ENCODE measurements around the gene CAB39. TPM values are rescaled to one million over a fixed set of nuclear protein-coding genes. Genes with fewer than 3 reads are reported as not detected.
A peak's percentile ranks its signal among the peaks of the same experiment; 100 is the strongest.
"Not testable (repeated sequence)": the region's sequence is repeated elsewhere in the genome, so short reads cannot be mapped to it uniquely, and the experiment has no call there.

CAB39 gene
- total RNA-seq, 2 experiments from 2014 or later = 175 to 178 TPM

GRCh38 chr2:230698753-230699152 lies 13.9 kb upstream of the CAB39 start:
- not testable (repeated sequence) for ATAC-seq; H3K4me3 Mint-ChIP-seq; DNase-seq; H3K9me3 Mint-ChIP-seq (ENCODE audit: insufficient read depth); H3K27me3 Mint-ChIP-seq (ENCODE audit: low read depth); H3K27ac Mint-ChIP-seq
- CTCF ChIA-PET = interaction anchor here (0.9 kb wide), 1 partner anchor 13 kb away, joined by 3 read pairs; no protein-coding TSS in a partner anchor
- Mint-ChIP-seq H3K4me1 (ENCODE audit: low read depth) (peaks cover 20% of the 10 kb centered on the region), H3K36me3 (ENCODE audit: low read depth) (peaks cover 13% of the 10 kb centered on the region)
- POLR2A ChIA-PET = interaction anchor here (0.7 kb wide), 1 partner anchor 38 kb away, joined by 3 read pairs; no protein-coding TSS in a partner anchor

GRCh38 chr2:230700447-230700846 lies 12.2 kb upstream of the CAB39 start:
- no peak for DNase-seq
- POLR2A ChIA-PET = no interaction called here
- Mint-ChIP-seq H3K27me3 (ENCODE audit: low read depth) (no peaks in the 10 kb centered on the region), H3K4me1 (ENCODE audit: low read depth) (peaks cover 11% of the 10 kb centered on the region), H3K27ac (no peak overlapping the region), H3K4me3 (no peak overlapping the region), H3K9me3 (ENCODE audit: insufficient read depth) (peaks cover 6% of the 10 kb centered on the region), H3K36me3 (ENCODE audit: low read depth) (peaks cover 11% of the 10 kb centered on the region)
- CTCF ChIA-PET = interaction anchor here (1.3 kb wide), 1 partner anchor 13 kb away, joined by 5 read pairs; no protein-coding TSS in a partner anchor
- no peak for ATAC-seq

- ATAC-seq = no peak
- peaks cover 16% of the 10 kb centered on the region for H3K4me1 Mint-ChIP-seq (ENCODE audit: low read depth)
- H3K9me3 Mint-ChIP-seq (ENCODE audit: insufficient read depth) = peaks cover 6% of the 10 kb centered on the region
- DNase-seq = no peak
- H3K27ac Mint-ChIP-seq = no peak overlapping the region
- ChIA-PET POLR2A (no interaction called here), CTCF (interaction anchor here (1.3 kb wide), 2 partner anchors 11 to 13 kb away, joined by 3 to 5 read pairs; no protein-coding TSS in a partner anchor)
- H3K36me3 Mint-ChIP-seq (ENCODE audit: low read depth) = peaks cover 15% of the 10 kb centered on the region
- H3K4me3 Mint-ChIP-seq = no peak overlapping the region
- no peaks in the 10 kb centered on the region for H3K27me3 Mint-ChIP-seq (ENCODE audit: low read depth)
Observed at GRCh38 chr2:230701308-230701707, 11.3 kb upstream of the CAB39 start.

GRCh38 chr2:230702457-230702856 lies 10.2 kb upstream of the CAB39 start:
- H3K4me1 Mint-ChIP-seq (ENCODE audit: low read depth) = peaks cover 14% of the 10 kb centered on the region
- H3K36me3 Mint-ChIP-seq (ENCODE audit: low read depth) = peaks cover 15% of the 10 kb centered on the region
- H3K4me3 Mint-ChIP-seq; ATAC-seq; H3K27me3 Mint-ChIP-seq (ENCODE audit: low read depth); DNase-seq; H3K27ac Mint-ChIP-seq; POLR2A ChIA-PET; H3K9me3 Mint-ChIP-seq (ENCODE audit: insufficient read depth): not testable (repeated sequence)
- CTCF ChIA-PET = interaction anchor here (0.6 to 1.7 kb wide), 3 partner anchors 8 to 96 kb away, joined by 3 to 4 read pairs (median 3); no protein-coding TSS in a partner anchor

- Mint-ChIP-seq H3K4me3 (no peak overlapping the region), H3K27me3 (ENCODE audit: low read depth) (no peaks in the 10 kb centered on the region), H3K4me1 (ENCODE audit: low read depth) (peaks cover 14% of the 10 kb centered on the region), H3K27ac (no peak overlapping the region), H3K36me3 (ENCODE audit: low read depth) (peaks cover 15% of the 10 kb centered on the region), H3K9me3 (ENCODE audit: insufficient read depth) (peaks cover 6% of the 10 kb centered on the region)
- no peak for ATAC-seq
- DNase-seq = no peak
- CTCF ChIA-PET = interaction anchor here (0.7 to 1.7 kb wide), 3 partner anchors 9 to 95 kb away, joined by 3 to 4 read pairs (median 4); partner anchors contain the start of gene CAB39
- POLR2A ChIA-PET = interaction anchor here (1.9 kb wide), 1 partner anchor 11 kb away, joined by 7 read pairs; no protein-coding TSS in a partner anchor
Observed at GRCh38 chr2:230703514-230703913, 9.1 kb upstream of the CAB39 start.

- peaks cover 8% of the 10 kb centered on the region for H3K4me1 Mint-ChIP-seq (ENCODE audit: low read depth)
- ChIA-PET POLR2A (interaction anchor here (0.5 kb wide), 1 partner anchor 68 kb away, joined by 3 read pairs; no protein-coding TSS in a partner anchor), CTCF (no interaction called here)
- peaks cover 15% of the 10 kb centered on the region for H3K36me3 Mint-ChIP-seq (ENCODE audit: low read depth)
- H3K4me3 Mint-ChIP-seq = no peak overlapping the region
- DNase-seq = no peak
- no peak for ATAC-seq
- peaks cover 6% of the 10 kb centered on the region for H3K9me3 Mint-ChIP-seq (ENCODE audit: insufficient read depth)
- H3K27ac Mint-ChIP-seq = no peak overlapping the region
- H3K27me3 Mint-ChIP-seq (ENCODE audit: low read depth) = no peaks in the 10 kb centered on the region
Observed at GRCh38 chr2:230706053-230706521, 6.6 kb upstream of the CAB39 start.

GRCh38 chr2:230706966-230707365 lies 5.7 kb upstream of the CAB39 start:
- ChIA-PET CTCF (no interaction called here), POLR2A (interaction anchor here (0.6 to 0.8 kb wide), 2 partner anchors 33 to 48 kb away, joined by 3 read pairs; no protein-coding TSS in a partner anchor)
- H3K36me3 Mint-ChIP-seq (ENCODE audit: low read depth) = peaks cover 12% of the 10 kb centered on the region
- H3K27me3 Mint-ChIP-seq (ENCODE audit: low read depth) = no peaks in the 10 kb centered on the region
- no peak for DNase-seq
- no peak for ATAC-seq
- peak overlapping the region; percentile 41 for H3K27ac Mint-ChIP-seq
- peaks cover 16% of the 10 kb centered on the region for H3K4me1 Mint-ChIP-seq (ENCODE audit: low read depth)
- no peak overlapping the region for H3K4me3 Mint-ChIP-seq
- peaks cover 6% of the 10 kb centered on the region for H3K9me3 Mint-ChIP-seq (ENCODE audit: insufficient read depth)

- CTCF ChIA-PET = no interaction called here
- H3K36me3 Mint-ChIP-seq (ENCODE audit: low read depth) = peaks cover 8% of the 10 kb centered on the region
- H3K27ac Mint-ChIP-seq = no peak overlapping the region
- POLR2A ChIA-PET = no interaction called here
- DNase-seq (no peak), ATAC-seq (no peak)
- H3K27me3 Mint-ChIP-seq (ENCODE audit: low read depth) = no peaks in the 10 kb centered on the region
- H3K4me1 Mint-ChIP-seq (ENCODE audit: low read depth) = peaks cover 22% of the 10 kb centered on the region
- H3K4me3 Mint-ChIP-seq = no peak overlapping the region
- H3K9me3 Mint-ChIP-seq (ENCODE audit: insufficient read depth) = no peaks in the 10 kb centered on the region
Observed at GRCh38 chr2:230708204-230708603, 4.4 kb upstream of the CAB39 start.

- DNase-seq (no peak), ATAC-seq (no peak)
- peaks cover 30% of the 10 kb centered on the region for H3K4me1 Mint-ChIP-seq (ENCODE audit: low read depth)
- CTCF ChIA-PET = interaction anchor here (1.3 to 4.3 kb wide), 3 partner anchors 9 to 86 kb away, joined by 3 to 53 read pairs (median 4); no protein-coding TSS in a partner anchor
- H3K27ac Mint-ChIP-seq = no peak overlapping the region
- peaks cover 24% of the 10 kb centered on the region for H3K36me3 Mint-ChIP-seq (ENCODE audit: low read depth)
- POLR2A ChIA-PET = interaction anchor here (1.1 to 4.8 kb wide), 2 partner anchors 52 to 65 kb away, joined by 3 to 108 read pairs; no protein-coding TSS in a partner anchor
- H3K9me3 Mint-ChIP-seq (ENCODE audit: insufficient read depth) = no peaks in the 10 kb centered on the region
- H3K4me3 Mint-ChIP-seq = peak overlapping the region; percentile 2
- H3K27me3 Mint-ChIP-seq (ENCODE audit: low read depth) = no peaks in the 10 kb centered on the region
Observed at GRCh38 chr2:230711224-230711623, 1.4 kb upstream of the CAB39 start.

GRCh38 chr2:230713331-230714135 lies 891 bp downstream of the CAB39 start:
- Mint-ChIP-seq H3K36me3 (ENCODE audit: low read depth) (peaks cover 38% of the 10 kb centered on the region), H3K9me3 (ENCODE audit: insufficient read depth) (no peaks in the 10 kb centered on the region), H3K27me3 (ENCODE audit: low read depth) (no peaks in the 10 kb centered on the region), H3K4me1 (ENCODE audit: low read depth) (peaks cover 47% of the 10 kb centered on the region), H3K27ac (peak overlapping the region; percentile 98), H3K4me3 (peak overlapping the region; percentile 99)
- peak; percentile 38 for ATAC-seq
- ChIA-PET CTCF (interaction anchor here (0.6 to 4.3 kb wide), 36 partner anchors 10 to 647 kb away, joined by 3 to 53 read pairs (median 5); no protein-coding TSS in a partner anchor), POLR2A (interaction anchor here (0.5 to 4.8 kb wide), 24 partner anchors 10 to 296 kb away, joined by 3 to 108 read pairs (median 4); no protein-coding TSS in a partner anchor)
- peak; percentile 55 for DNase-seq

- DNase-seq (peak; percentile 59), ATAC-seq (peak; percentile 48)
- H3K4me1 Mint-ChIP-seq (ENCODE audit: low read depth) = peaks cover 53% of the 10 kb centered on the region
- no peaks in the 10 kb centered on the region for H3K9me3 Mint-ChIP-seq (ENCODE audit: insufficient read depth)
- H3K27ac Mint-ChIP-seq = peak overlapping the region; percentile 98
- CTCF ChIA-PET = interaction anchor here (0.6 to 4.3 kb wide), 38 partner anchors 9 to 647 kb away, joined by 3 to 53 read pairs (median 4); no protein-coding TSS in a partner anchor
- peak overlapping the region; percentile 99 for H3K4me3 Mint-ChIP-seq
- H3K27me3 Mint-ChIP-seq (ENCODE audit: low read depth) = no peaks in the 10 kb centered on the region
- H3K36me3 Mint-ChIP-seq (ENCODE audit: low read depth) = peaks cover 38% of the 10 kb centered on the region
- POLR2A ChIA-PET = interaction anchor here (0.6 to 4.8 kb wide), 21 partner anchors 9 to 297 kb away, joined by 3 to 108 read pairs (median 5); no protein-coding TSS in a partner anchor
Observed at GRCh38 chr2:230714136-230714480, 1.5 kb downstream of the CAB39 start.
